GM13976 (cell line): ENCODE results near the gene SAV1.
"Not testable (repeated sequence)": the region's sequence is repeated elsewhere in the genome, so short reads cannot be mapped to it uniquely, and the experiment has no call there.

Experiments used
- DNase-seq: peaks from one replicate; pipeline ENCODE4 v3.0.0; 2012; ENCODE audit warnings: low spot score
- CTCF ChIP-seq: IDR thresholded peaks from 2 replicates; pipeline ENCODE4 v1.5.1; 2012; ENCODE audit warnings: borderline replicate concordance, mild to moderate bottlenecking; ENCODE audit not compliant: insufficient read depth; ENCODE audit errors: extremely low read depth, missing control alignments, control extremely low read depth
- in situ Hi-C: fragments of 300-500 bp; cut with MboI; formaldehyde crosslinking; loops from one replicate; pipeline ENCODE4 v1.12.0; 2022; ENCODE audit warnings: low sequenced_read_pairs, mixed read lengths, inconsistent platforms; ENCODE audit not compliant: unreplicated experiment

Gene SAV1

GRCh38 chr14:50697659-50698290, 29.7 kb upstream of the SAV1 start:
- in situ Hi-C loops = no loop called here
- TF ChIP-seq CTCF = no peak
- no peak for DNase-seq

GRCh38 chr14:50694260-50694659, 26.2 kb upstream of the SAV1 start:
- DNase-seq, in situ Hi-C loops: not testable (repeated sequence)

- in situ Hi-C loops = no loop called here
- DNase-seq = no peak
- TF ChIP-seq CTCF = no peak
Observed at GRCh38 chr14:50688875-50689274, 20.8 kb upstream of the SAV1 start.

GRCh38 chr14:50679674-50680073, 11.6 kb upstream of the SAV1 start:
- in situ Hi-C loops = no loop called here
- TF ChIP-seq CTCF = no peak
- DNase-seq = no peak

- DNase-seq = no peak
- in situ Hi-C loops = no loop called here
- TF ChIP-seq CTCF = no peak
Observed at GRCh38 chr14:50678163-50678562, 10.1 kb upstream of the SAV1 start.

- peak; percentile 40 for DNase-seq
- in situ Hi-C loops = no loop called here
- no peak for TF ChIP-seq CTCF
Observed at GRCh38 chr14:50677527-50678063, 9.5 kb upstream of the SAV1 start.

- in situ Hi-C loops = no loop called here
- TF ChIP-seq CTCF = no peak
- DNase-seq = peak; percentile 31
Observed at GRCh38 chr14:50676814-50677516, 8.9 kb upstream of the SAV1 start.
